Endothelial cell (in vitro differentiated cells): ENCODE data around the gene CMSS1. TPM values are rescaled to one million over a fixed set of nuclear protein-coding genes. Genes with fewer than 3 reads are reported as not detected.

Experiments
- DNase-seq: peaks from one replicate; pipeline ENCODE4 v3.0.0; 2021; ENCODE audit warnings: low spot score
- H3K27ac Mint-ChIP-seq: one replicate; pipeline ENCODE4 v1.8.0; 2021; ENCODE audit warnings: mixed read lengths, inconsistent platforms; ENCODE audit not compliant: unreplicated experiment
- H3K27me3 Mint-ChIP-seq: one replicate; pipeline ENCODE4 v1.8.0; 2021; ENCODE audit warnings: mild to moderate bottlenecking, moderate library complexity, mixed read lengths, inconsistent platforms; ENCODE audit not compliant: unreplicated experiment
- H3K36me3 Mint-ChIP-seq: one replicate; pipeline ENCODE4 v1.8.0; 2021; ENCODE audit warnings: mild to moderate bottlenecking, low read depth, mixed read lengths, inconsistent platforms; ENCODE audit not compliant: unreplicated experiment
- H3K4me1 Mint-ChIP-seq: one replicate; pipeline ENCODE4 v1.8.0; 2021; ENCODE audit warnings: mild to moderate bottlenecking, mixed read lengths, inconsistent platforms; ENCODE audit not compliant: unreplicated experiment
- H3K4me3 Mint-ChIP-seq: one replicate; pipeline ENCODE4 v1.8.0; 2021; ENCODE audit warnings: mild to moderate bottlenecking, mixed read lengths, inconsistent platforms; ENCODE audit not compliant: unreplicated experiment
- H3K9me3 Mint-ChIP-seq: one replicate; pipeline ENCODE4 v1.8.0; 2021; ENCODE audit warnings: mixed read lengths, inconsistent platforms; ENCODE audit not compliant: unreplicated experiment
- total RNA-seq: library from RNA; stranded (reverse); fragmentation: NEBNext Ultra II Directional; extraction: Animal tissue kit (Norgen Biotek cat#: 25700); gene quantifications from one replicate; pipeline ENCODE4 v1.2.1, GENCODE V29; 2021; ENCODE audit not compliant: unreplicated experiment
- TF ChIP-seq, protein P1 (sequence below): fragments of 200-600 bp; sonication (generic); IDR thresholded peaks from one replicate; pipeline ENCODE4 v1.5.0; 2021; ENCODE audit warnings: antibody characterized with exemption; ENCODE audit not compliant: unreplicated experiment

The CMSS1 gene
- total RNA-seq, 1 donor from 2014 or later, result 25.8 TPM

DNA sequence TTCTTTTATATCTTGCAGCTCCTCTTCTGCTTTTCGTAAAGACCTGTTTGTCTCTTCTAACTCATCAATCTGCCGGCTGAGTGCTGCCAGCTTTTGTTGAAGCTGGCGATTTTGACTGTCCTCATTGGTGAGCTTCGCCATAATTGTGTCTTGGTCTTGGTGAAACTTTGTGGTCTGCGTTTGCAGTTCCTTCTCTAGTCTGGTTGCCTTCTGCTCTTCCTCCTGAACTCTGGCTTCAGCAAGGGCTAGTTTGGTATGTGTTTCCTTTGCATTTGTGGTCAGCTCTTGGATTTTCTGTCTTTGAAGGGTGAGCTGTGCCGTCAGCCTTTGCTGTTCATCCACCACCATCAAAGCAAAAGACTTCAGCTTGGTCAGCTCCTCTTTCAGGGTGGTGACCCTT, 32.9 kb downstream of the CMSS1 start:
- Mint-ChIP-seq H3K4me3 (no peak overlapping the region), H3K9me3 (no peaks in the 10 kb centered on the region), H3K4me1 (peaks cover 10% of the 10 kb centered on the region), H3K27ac (no peak overlapping the region), H3K36me3 (peaks cover 6% of the 10 kb centered on the region), H3K27me3 (no peaks in the 10 kb centered on the region)
- TF ChIP-seq, protein P1, sequence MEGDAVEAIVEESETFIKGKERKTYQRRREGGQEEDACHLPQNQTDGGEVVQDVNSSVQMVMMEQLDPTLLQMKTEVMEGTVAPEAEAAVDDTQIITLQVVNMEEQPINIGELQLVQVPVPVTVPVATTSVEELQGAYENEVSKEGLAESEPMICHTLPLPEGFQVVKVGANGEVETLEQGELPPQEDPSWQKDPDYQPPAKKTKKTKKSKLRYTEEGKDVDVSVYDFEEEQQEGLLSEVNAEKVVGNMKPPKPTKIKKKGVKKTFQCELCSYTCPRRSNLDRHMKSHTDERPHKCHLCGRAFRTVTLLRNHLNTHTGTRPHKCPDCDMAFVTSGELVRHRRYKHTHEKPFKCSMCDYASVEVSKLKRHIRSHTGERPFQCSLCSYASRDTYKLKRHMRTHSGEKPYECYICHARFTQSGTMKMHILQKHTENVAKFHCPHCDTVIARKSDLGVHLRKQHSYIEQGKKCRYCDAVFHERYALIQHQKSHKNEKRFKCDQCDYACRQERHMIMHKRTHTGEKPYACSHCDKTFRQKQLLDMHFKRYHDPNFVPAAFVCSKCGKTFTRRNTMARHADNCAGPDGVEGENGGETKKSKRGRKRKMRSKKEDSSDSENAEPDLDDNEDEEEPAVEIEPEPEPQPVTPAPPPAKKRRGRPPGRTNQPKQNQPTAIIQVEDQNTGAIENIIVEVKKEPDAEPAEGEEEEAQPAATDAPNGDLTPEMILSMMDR, result no peak
- no peak for DNase-seq

DNA sequence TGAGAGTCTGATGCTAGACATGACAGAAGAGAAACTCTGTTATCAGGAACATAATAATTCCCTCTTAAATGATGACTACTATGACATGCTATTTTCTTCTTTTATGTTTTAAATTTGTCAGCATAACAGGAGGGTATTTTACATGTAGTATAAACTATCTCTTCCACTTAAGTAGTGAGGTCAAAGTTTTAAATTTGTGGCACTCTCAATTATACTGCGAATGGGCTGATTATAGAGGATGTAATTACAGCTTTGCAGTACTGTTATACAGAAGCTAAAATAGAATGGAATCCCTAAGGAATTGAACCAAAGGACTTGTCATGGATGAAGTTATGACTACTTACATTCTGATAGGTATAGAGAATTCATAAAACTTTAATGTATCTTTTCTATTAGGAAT, 34.3 kb downstream of the CMSS1 start:
- Mint-ChIP-seq H3K27me3 (no peaks in the 10 kb centered on the region), H3K4me1 (no peaks in the 10 kb centered on the region), H3K4me3 (no peak overlapping the region), H3K27ac (no peak overlapping the region), H3K36me3 (peaks cover 6% of the 10 kb centered on the region), H3K9me3 (no peaks in the 10 kb centered on the region)
- DNase-seq, result no peak
- TF ChIP-seq, protein P1, result no peak

DNA sequence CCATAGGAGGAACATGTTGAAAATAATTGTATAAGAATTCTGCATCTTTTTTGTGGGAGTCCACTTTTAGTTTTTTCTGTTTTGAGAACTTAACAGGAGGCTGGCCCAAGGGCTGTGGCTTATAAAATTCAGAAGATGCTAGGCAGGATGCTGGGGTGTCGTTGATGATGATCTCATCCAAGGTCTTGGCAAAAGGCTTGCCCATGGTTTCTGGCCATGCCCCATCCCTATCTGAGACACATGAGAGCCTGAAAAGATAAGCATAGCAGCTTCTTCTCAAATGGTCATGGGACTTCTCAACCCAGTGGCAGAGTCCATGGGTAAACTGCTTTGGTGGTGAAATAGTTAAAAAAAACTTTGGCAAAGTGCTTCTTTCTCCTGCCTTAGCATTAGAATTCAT, 35.2 kb downstream of the CMSS1 start:
- no peaks in the 10 kb centered on the region for H3K4me1 Mint-ChIP-seq

DNA sequence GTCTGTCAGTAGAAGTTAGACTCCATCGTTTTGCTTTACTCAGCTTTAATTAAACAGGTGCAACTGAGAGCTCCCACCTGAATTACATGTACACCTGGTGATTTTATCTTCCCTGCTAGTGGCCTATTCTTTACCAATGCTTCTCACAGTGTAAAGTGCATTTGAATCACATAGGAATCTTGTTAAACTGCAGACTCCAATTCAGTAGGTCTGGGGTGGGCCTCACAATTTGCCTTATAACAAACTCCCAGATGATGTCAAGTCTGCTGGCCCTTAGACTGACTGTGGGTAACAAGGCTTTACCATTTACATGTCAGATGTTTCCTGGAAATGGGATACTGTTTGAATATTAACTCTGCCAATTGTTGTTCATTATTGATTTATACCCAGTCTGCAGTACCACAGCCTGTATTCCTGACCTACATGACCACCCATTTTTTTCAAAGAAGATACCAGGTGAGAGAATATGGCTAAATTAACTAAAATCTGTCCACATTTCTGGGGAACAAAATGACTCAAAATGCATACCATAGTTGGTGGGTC, 37.2 kb downstream of the CMSS1 start:
- no peak overlapping the region for H3K27ac Mint-ChIP-seq
- no peaks in the 10 kb centered on the region for H3K9me3 Mint-ChIP-seq
- H3K4me1 Mint-ChIP-seq, result no peaks in the 10 kb centered on the region

More for the DNA sequence above, 35.2 kb downstream of the CMSS1 start:
- TF ChIP-seq, protein P1, result no peak
- no peak for DNase-seq
- Mint-ChIP-seq H3K4me3 (no peak overlapping the region), H3K36me3 (peaks cover 5% of the 10 kb centered on the region), H3K27ac (no peak overlapping the region), H3K9me3 (no peaks in the 10 kb centered on the region), H3K27me3 (no peaks in the 10 kb centered on the region)

DNA sequence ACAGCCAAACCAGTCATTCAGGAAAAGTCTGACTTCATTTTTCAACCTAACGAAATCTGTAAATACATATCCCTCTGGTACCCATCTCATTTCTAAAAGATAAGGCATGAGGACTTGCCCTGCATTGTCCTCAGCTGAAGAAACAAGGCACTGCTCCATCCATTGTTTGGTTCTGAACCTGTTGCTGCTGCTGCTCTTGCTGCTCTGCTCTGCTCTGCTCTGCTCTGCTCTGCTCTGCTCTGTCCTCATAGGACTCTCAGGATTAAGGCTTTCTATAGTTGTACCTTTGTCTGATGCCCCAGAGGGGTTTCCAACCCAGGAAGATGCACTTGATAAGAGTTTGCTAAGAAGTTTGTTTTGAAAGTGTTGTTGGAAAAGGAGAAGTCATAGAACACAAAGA, 38.2 kb downstream of the CMSS1 start:
- Mint-ChIP-seq H3K9me3 (no peaks in the 10 kb centered on the region), H3K4me3 (no peak overlapping the region), H3K27ac (no peak overlapping the region), H3K27me3 (no peaks in the 10 kb centered on the region), H3K36me3 (no peaks in the 10 kb centered on the region), H3K4me1 (no peaks in the 10 kb centered on the region)
- TF ChIP-seq, protein P1, result no peak
- DNase-seq, result no peak

More for the DNA sequence above, 37.2 kb downstream of the CMSS1 start:
- DNase-seq, result no peak
- H3K27me3 Mint-ChIP-seq, result no peaks in the 10 kb centered on the region
- TF ChIP-seq, protein P1, result no peak
- no peak overlapping the region for H3K4me3 Mint-ChIP-seq
- no peaks in the 10 kb centered on the region for H3K36me3 Mint-ChIP-seq
